OCI-LY3 (cell line): ENCODE results near the gene C8A.

Source experiments
- H2AFZ ChIP-seq: fragments of 200-600, 300-600 bp; shearing (Covaris generic); 2 replicates; pipeline ENCODE4 v1.6.0; 2014; ENCODE audit warnings: antibody characterized with exemption, low read depth, low read length
- H3K27ac ChIP-seq: fragments of 200-600, 300-600 bp; sonication (generic); 2 replicates; pipeline ENCODE4 v1.5.1; 2014; ENCODE audit warnings: mild to moderate bottlenecking, low read length, moderate library complexity, mixed read lengths
- H3K27me3 ChIP-seq: fragments of 200-600, 300-600 bp; sonication (generic); 2 replicates; pipeline ENCODE4 v1.6.1; 2014; ENCODE audit warnings: low read depth, low read length, mixed read lengths
- H3K36me3 ChIP-seq: fragments of 200-600, 300-600 bp; sonication (generic); replicated peaks from 2 replicates; pipeline ENCODE3; 2014; ENCODE audit warnings: low read depth, low read length, mixed read lengths
- H3K4me1 ChIP-seq: fragments of 300-600, 200-600 bp; sonication (generic); 2 replicates; pipeline ENCODE4 v1.6.1; 2014; ENCODE audit warnings: low read length, mixed read lengths
- H3K4me2 ChIP-seq: fragments of 200-600, 300-600 bp; sonication (generic); 2 replicates; pipeline ENCODE4 v1.6.1; 2014; ENCODE audit warnings: low read length, mixed read lengths
- H3K4me3 ChIP-seq: fragments of 300-600, 200-600 bp; sonication (generic); 2 replicates; pipeline ENCODE4 v1.5.1; 2014; ENCODE audit warnings: antibody characterized with exemption, mild to moderate bottlenecking, low read length, moderate library complexity
- H3K79me2 ChIP-seq: fragments of 300-600, 200-600 bp; shearing (Covaris generic); 2 replicates; pipeline ENCODE4 v1.6.1; 2014; ENCODE audit warnings: mild to moderate bottlenecking, low read length, mixed read lengths
- H3K9ac ChIP-seq: fragments of 300-600, 200-600 bp; shearing (Covaris generic); 2 replicates; pipeline ENCODE4 v1.6.0; 2014; ENCODE audit warnings: mild to moderate bottlenecking, low read length, moderate library complexity
- H3K9me3 ChIP-seq: fragments of 200-600, 300-600 bp; shearing (Covaris generic); 2 replicates; pipeline ENCODE4 v1.6.1; 2014; ENCODE audit warnings: low read length, mixed read lengths; ENCODE audit not compliant: insufficient read depth
- H4K20me1 ChIP-seq: fragments of 200-600, 300-600 bp; sonication (generic); 2 replicates; pipeline ENCODE4 v1.6.1; 2016; ENCODE audit warnings: low read length, mixed read lengths; ENCODE audit not compliant: insufficient read depth
- EZH2phosphoT487 ChIP-seq: fragments of 200-600 bp; shearing (Covaris generic); IDR thresholded peaks from 2 replicates; pipeline ENCODE4 v1.6.1; 2018; ENCODE audit warnings: antibody characterized with exemption, mixed run types, low read depth
- TF ChIP-seq, protein P1 (sequence below): fragments of 200-600, 300-600 bp; sonication (generic); IDR thresholded peaks from 2 replicates; pipeline ENCODE4 v1.5.1; 2014; ENCODE audit warnings: antibody characterized with exemption, low read length, low read depth

Gene C8A

DNA sequence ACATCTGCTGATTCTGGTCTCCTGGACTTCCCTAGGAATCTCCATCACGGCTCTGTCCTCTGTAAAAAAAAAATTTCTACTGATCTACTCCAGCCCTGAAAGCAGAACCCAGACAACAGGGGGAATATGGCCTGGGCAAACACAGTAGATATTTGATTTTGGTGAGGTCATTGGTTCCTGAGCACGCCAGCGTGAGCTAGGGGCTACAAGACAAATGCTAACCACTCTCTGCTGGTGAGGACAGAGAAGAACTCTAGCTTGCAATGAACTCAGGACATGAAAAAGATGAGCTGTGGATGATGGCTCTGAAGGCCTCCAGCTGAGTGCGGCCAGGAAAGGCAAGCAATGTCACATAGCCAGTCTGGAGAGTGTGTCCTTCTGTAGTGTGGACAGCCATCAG, 18.2 kb upstream of the C8A start:
- H3K4me1 ChIP-seq, result no peaks in the 10 kb centered on the region
- no peaks in the 10 kb centered on the region for H4K20me1 ChIP-seq
- no peaks in the 10 kb centered on the region for H3K27me3 ChIP-seq
- H3K4me3 ChIP-seq, result no peak overlapping the region
- H3K4me2 ChIP-seq, result no peak overlapping the region
- no peak overlapping the region for H2AFZ ChIP-seq
- no peaks in the 10 kb centered on the region for H3K79me2 ChIP-seq
- TF ChIP-seq, protein P1, sequence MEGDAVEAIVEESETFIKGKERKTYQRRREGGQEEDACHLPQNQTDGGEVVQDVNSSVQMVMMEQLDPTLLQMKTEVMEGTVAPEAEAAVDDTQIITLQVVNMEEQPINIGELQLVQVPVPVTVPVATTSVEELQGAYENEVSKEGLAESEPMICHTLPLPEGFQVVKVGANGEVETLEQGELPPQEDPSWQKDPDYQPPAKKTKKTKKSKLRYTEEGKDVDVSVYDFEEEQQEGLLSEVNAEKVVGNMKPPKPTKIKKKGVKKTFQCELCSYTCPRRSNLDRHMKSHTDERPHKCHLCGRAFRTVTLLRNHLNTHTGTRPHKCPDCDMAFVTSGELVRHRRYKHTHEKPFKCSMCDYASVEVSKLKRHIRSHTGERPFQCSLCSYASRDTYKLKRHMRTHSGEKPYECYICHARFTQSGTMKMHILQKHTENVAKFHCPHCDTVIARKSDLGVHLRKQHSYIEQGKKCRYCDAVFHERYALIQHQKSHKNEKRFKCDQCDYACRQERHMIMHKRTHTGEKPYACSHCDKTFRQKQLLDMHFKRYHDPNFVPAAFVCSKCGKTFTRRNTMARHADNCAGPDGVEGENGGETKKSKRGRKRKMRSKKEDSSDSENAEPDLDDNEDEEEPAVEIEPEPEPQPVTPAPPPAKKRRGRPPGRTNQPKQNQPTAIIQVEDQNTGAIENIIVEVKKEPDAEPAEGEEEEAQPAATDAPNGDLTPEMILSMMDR, result no peak
- no peak for TF ChIP-seq EZH2phosphoT487
- H3K9ac ChIP-seq, result no peak overlapping the region
- no peaks in the 10 kb centered on the region for H3K9me3 ChIP-seq
- no peaks in the 10 kb centered on the region for H3K36me3 ChIP-seq
- no peak overlapping the region for H3K27ac ChIP-seq

GRCh38 chr1:56837244-56837939, 17.2 kb upstream of the C8A start:
- H2AFZ ChIP-seq, result no peak overlapping the region

GRCh38 chr1:56838759-56839158, 15.8 kb upstream of the C8A start:
- no peak overlapping the region for H2AFZ ChIP-seq

More at GRCh38 chr1:56837244-56837939, 17.2 kb upstream of the C8A start:
- Histone ChIP-seq H3K79me2 (no peaks in the 10 kb centered on the region), H3K9me3 (no peaks in the 10 kb centered on the region), H3K27me3 (no peaks in the 10 kb centered on the region), H3K4me3 (no peak overlapping the region), H3K4me1 (no peaks in the 10 kb centered on the region), H4K20me1 (no peaks in the 10 kb centered on the region), H3K36me3 (no peaks in the 10 kb centered on the region), H3K9ac (no peak overlapping the region), H3K27ac (no peak overlapping the region), H3K4me2 (no peak overlapping the region)
- TF ChIP-seq EZH2phosphoT487, result no peak
- TF ChIP-seq, protein P1, result no peak

DNA sequence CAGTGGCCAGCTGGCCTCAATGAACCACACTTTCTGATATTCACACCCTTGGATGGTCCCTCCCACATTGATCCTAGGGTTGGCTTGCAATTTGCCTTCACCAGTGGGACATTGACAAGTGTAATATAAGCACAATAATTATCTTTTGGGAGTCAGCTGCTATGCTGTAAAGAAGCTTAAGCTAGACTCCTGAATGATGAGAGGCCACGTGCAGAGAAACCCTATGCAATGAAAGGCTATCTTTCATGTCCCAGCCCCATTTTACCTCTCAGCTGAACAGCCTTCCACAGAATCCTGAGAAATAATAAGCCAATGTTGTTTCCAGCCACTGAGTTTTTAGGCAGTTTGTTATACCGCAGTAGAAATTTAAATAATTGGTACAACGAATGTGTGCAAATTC, 11.1 kb upstream of the C8A start:
- no peaks in the 10 kb centered on the region for H3K79me2 ChIP-seq
- TF ChIP-seq, protein P1, result no peak
- no peak for TF ChIP-seq EZH2phosphoT487
- no peak overlapping the region for H3K9ac ChIP-seq
- H3K27me3 ChIP-seq, result no peaks in the 10 kb centered on the region
- no peaks in the 10 kb centered on the region for H3K9me3 ChIP-seq
- H3K36me3 ChIP-seq, result no peaks in the 10 kb centered on the region
- no peaks in the 10 kb centered on the region for H4K20me1 ChIP-seq
- H3K4me2 ChIP-seq, result no peak overlapping the region
- H3K4me3 ChIP-seq, result no peak overlapping the region
- H3K27ac ChIP-seq, result no peak overlapping the region
- no peak overlapping the region for H2AFZ ChIP-seq
- peaks cover 11% of the 10 kb centered on the region; the same call in 1 of the 2 replicates for H3K4me1 ChIP-seq

More at GRCh38 chr1:56838759-56839158, 15.8 kb upstream of the C8A start:
- no peaks in the 10 kb centered on the region for H3K4me1 ChIP-seq
- no peaks in the 10 kb centered on the region for H3K9me3 ChIP-seq
- H3K9ac ChIP-seq, result no peak overlapping the region
- no peak overlapping the region for H3K27ac ChIP-seq
- no peak overlapping the region for H3K4me2 ChIP-seq
- no peak overlapping the region for H3K4me3 ChIP-seq
- H3K27me3 ChIP-seq, result no peaks in the 10 kb centered on the region
- H3K36me3 ChIP-seq, result no peaks in the 10 kb centered on the region
- no peaks in the 10 kb centered on the region for H4K20me1 ChIP-seq
- no peaks in the 10 kb centered on the region for H3K79me2 ChIP-seq
- TF ChIP-seq EZH2phosphoT487, result no peak
- TF ChIP-seq, protein P1, result no peak
